Breast epithelium (tissue), 3 donors: Measurements from ENCODE around the gene FMR1NB.

Source experiments
- POLR2AphosphoS5 ChIP-seq, 3 donors: sonication (generic); formaldehyde crosslinking; IDR thresholded peaks; one replicate each; pipeline ENCODE4 v1.6.1; 2017; ENCODE audit warnings: antibody characterized with exemption in 3 of 3
- TF ChIP-seq, protein P1 (sequence below), 3 donors: fragments of 450-650 bp; IDR thresholded peaks; one replicate each; pipeline ENCODE4 v1.5.1; 2016 to 2017; ENCODE audit warnings: antibody characterized with exemption in 3 of 3, mild to moderate bottlenecking in 3 of 3, moderate library complexity in 3 of 3

DNA sequence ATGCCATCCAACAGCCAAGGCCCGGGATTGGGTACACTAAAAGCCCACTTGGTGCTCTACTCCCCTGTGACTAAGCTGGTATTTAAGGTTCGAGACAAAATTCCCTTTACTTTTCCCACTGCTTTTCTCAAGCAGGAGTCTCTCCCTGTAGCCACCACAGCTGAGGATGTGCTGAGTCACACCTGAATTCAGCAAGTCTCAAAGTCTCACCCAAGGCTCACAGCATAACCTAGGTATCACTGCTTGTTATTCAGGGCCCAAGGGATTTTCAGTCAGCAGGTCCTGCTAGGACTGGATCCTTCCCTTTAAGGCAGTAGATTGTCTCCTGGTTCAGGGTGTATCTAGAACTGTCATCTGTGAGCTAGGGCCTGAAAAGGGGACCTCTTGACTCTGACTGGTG, 39.2 kb downstream of the FMR1NB start:
- TF ChIP-seq POLR2AphosphoS5 (IDR thresholded peaks at IDR 0.05) = no peak
- TF ChIP-seq, protein P1, sequence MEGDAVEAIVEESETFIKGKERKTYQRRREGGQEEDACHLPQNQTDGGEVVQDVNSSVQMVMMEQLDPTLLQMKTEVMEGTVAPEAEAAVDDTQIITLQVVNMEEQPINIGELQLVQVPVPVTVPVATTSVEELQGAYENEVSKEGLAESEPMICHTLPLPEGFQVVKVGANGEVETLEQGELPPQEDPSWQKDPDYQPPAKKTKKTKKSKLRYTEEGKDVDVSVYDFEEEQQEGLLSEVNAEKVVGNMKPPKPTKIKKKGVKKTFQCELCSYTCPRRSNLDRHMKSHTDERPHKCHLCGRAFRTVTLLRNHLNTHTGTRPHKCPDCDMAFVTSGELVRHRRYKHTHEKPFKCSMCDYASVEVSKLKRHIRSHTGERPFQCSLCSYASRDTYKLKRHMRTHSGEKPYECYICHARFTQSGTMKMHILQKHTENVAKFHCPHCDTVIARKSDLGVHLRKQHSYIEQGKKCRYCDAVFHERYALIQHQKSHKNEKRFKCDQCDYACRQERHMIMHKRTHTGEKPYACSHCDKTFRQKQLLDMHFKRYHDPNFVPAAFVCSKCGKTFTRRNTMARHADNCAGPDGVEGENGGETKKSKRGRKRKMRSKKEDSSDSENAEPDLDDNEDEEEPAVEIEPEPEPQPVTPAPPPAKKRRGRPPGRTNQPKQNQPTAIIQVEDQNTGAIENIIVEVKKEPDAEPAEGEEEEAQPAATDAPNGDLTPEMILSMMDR (IDR thresholded peaks at IDR 0.05) = no peak
